SW480 (cell line): ENCODE data around the gene ARRDC4.

Source experiments
- DNase-seq: peaks from one replicate; pipeline ENCODE4 v3.0.0-alpha.2; 2016; ENCODE audit warnings: low spot score

The ARRDC4 gene

DNA sequence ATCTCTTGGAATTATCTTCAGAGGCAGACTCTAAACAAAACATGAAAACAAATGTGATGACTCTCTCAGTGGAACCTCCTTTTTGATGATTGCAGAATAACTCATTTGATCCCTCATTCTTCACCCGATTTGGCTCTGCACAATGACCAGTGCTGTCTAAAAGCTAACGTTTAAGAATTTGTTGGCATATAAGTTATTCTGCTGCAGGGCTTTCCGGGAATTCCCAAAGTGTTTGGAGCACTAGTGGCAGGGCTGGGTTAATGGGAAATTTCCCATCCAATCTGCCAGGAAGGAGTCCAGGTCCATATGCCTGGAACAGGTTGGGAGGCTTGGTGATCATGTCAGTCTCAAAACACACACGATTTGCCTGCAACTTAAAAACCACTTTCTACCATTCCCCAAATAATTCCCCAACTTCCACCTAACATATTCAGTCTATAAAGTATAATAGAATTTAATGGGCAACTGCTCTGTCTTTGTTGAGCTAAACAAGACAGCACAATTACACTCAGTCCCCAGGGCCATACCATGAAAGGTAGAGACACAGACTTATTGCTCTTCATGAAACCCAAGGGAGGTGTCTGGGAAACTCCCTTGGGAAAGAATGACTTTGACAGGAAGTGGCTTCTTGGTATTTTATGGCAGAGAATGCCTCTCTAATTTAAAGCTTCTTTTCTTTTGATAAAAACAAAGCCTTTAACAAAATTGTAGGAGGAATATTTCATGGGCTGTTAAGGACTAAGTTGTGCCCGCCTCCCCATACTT lies 38.0 kb downstream of the ARRDC4 start:
- DNase-seq, result peak; percentile 56

DNA sequence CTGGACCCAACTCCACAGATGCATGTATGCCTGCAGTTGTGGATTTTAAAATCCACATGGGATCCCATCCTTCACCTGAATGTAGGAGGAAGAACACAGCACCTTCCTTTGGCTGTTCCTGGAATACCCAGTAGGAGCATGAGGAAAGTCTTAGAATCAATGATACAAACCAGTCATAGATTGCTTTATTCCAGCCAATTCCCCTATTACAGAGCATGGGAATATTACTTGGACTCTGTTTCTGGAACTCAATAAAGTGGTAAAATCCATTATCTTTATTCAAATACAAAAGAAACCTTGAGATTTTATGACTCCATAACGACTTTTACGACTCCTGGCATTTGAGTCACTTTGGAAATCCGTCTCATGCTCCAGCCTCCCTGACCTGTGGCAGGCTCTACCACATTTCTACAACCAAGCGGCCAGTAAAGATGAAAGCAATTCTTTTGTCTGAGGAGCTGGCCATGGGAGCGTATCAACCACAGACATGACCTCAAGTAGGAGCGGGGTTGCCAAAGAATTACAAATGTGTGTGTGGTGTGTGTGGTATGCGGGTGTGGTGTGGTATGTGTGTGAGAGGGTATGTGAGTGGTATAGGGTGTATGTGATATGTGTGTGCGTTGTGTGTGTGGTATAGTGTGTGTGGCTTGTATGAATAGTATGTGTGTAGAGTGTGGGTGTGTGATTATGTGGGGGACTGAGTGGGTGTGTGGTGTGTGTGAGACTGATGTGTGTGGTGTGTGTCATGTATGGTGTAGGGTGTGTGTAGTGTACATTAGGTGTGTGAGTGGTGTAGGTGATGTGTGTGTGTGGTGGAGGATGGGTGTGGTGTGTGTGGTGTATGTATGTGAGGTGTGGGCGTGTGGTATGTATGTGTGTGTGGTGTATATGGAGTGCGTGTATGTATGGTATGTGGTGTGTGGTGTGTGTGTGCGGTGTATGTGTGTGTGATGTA lies 40.0 kb downstream of the ARRDC4 start:
- DNase-seq, result peak; percentile 96

DNA sequence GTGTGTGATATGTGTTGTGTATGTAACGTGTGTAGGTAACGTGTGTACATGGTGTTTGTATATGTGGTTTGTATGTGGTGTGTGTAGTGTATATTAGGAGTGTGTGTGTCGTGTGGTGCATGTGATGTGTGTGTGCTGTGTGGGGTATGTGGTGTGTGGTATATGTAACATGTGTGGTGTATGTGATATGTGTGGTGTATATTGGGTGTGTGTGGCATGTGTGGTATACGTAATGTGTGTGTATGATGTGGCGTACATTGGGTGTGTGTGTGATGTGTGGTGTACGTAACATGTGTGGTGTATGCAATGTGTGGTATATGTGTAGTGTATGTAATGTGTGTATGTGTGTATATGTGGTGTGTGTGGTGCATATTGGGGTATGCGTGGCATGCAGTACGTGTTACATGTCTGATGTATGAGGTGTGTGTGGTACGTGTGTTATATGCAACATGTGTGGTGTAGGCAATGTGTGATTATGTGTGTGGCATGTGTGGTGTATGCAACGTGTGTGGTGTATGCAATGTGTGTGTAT lies 41.2 kb downstream of the ARRDC4 start:
- DNase-seq, result no peak

GRCh38 chr15:98002419-98002818 lies 41.9 kb downstream of the ARRDC4 start:
- no peak for DNase-seq

DNA sequence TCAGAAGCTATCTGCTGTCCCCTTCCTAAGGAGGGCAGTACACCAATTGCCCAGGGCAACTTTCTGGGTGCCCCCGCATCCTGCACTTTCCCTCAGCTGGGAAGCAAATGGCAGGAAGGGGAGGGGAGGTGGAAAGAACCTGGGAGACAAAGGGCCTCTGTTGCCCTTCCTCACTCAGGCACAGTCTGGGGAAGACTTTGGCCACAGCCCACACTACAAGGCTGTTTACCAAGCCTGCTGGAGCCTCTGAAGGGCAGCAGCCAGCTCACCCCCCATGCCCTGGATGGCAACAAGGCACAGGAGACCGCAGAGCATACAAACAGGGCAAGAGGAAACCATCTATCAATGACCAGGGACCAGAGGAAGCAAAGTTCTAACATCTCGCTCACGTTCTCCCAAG lies 42.4 kb downstream of the ARRDC4 start:
- DNase-seq, result peak; percentile 63

- DNase-seq, result peak; percentile 81
Measured at GRCh38 chr15:98003518-98003917, 43.0 kb downstream of the ARRDC4 start.

GRCh38 chr15:98003996-98004395 lies 43.5 kb downstream of the ARRDC4 start:
- DNase-seq, result no peak

DNA sequence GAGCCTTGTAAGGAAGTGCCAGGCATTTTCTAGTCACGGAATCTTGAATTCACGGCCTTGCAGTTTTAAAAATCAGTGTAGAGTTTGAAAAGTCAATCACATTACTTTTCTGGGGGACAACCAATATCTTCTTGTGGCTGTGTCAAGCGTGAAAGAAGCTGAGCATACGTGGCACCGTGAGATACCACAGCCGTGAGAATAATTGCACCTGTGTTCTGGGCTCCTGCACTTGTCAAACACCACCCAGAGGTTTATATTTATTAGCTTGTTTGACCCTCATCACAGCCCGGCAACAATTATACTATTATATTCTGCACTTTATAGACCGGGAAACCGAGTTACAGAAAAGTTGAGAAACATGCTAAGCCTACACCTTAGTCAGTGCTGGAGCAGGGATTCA lies 45.2 kb downstream of the ARRDC4 start:
- no peak for DNase-seq

DNA sequence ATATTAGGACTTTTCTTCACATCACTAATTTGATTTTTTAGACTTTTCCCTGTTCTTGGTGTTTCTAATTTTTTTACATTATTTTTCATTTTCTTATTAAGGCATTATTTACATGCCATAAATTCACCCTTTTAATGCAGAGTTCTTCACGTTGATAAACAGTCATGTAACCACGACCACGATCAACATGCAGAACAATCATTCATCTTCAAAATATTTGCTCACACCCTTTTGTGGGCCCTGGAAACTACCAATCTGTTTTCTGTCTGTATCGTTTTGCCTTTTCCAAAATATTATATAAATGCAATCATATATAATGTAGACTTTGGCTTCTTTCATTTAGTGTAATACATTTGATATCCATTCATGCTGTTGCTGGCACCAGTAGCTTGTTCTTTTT lies 48.7 kb downstream of the ARRDC4 start:
- no peak for DNase-seq

DNA sequence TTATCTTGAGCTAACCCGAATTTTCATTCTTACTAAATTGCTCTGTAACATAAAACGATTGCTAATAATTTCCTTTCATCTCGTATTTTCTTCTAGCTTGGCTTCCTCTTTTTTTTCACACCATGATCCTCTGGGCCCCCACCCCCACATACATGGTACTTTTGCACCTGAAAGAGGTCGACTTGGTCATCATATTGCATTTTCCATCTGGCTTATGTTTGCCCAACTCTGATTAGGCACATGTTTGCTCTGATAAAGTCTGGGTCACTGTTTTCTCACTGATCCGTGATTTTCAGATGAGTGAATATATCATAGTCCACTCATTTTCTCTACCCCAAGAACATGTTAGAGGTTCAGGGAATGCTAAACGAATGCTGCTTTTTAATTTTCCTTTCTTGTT lies 49.5 kb downstream of the ARRDC4 start:
- DNase-seq, result no peak

GRCh38 chr15:98012354-98012753 lies 51.9 kb downstream of the ARRDC4 start:
- DNase-seq, result no peak

DNA sequence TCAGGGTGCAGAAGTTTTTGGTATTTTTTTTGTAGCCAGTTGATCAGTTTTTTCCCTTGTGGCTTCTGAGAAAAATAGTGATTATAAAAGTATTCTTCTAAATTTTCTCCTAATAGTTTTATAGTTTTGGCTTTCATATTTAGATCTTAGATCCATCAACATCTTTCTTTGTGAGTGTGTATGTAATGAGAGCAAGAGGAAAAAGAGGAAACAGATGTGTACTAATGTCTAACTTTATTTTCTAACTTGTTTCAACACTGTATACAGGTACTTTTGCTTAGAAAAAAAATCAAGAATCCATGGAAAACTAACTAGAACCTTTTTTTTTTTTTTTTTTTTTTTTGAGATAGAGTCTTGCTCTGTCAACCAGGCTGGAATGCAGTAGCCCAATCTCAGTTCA lies 53.1 kb downstream of the ARRDC4 start:
- DNase-seq, result no peak

DNA sequence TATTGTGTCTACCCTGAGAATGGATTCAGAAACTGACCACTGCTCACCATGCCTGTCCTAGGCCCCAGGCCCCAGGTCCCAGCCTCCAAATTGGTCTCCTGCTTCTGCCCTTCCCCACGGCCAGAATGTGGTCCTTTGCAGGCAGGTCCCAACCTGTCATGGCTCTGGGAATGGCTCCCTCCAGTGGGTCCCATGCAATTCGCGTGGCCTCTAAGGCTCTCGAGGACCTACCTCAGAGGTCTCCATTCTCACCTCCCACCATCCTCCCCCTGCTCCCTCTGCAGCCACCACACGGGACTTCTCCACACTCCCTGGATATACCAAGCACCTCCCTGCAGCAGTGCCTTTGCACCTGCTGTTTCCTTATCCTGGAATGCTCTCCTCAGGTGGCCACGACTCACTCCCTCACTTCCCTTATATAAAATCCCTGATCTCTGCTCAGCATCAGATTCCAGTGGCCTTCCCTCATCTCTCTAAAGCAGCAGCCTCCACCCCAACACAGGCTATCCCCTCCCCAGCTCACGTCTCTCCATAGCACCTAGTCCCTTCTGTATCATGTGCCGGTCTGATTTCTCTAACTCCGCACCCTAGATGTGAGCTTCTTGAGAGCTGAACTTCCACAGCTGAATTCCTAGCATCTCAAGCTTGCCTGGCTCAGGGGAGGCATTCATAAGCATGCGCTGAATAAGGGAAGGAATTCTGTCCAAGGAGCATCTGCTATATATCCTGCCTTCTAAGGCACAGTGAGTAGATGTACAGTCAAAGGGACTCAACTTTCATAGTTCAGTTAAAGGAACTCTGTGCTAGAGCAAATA lies 56.9 kb downstream of the ARRDC4 start:
- no peak for DNase-seq

GRCh38 chr15:98018761-98019351 lies 58.4 kb downstream of the ARRDC4 start:
- DNase-seq, result no peak
